Iris pigment epithelial cell (primary cell): ENCODE measurements around the gene HIGD1C.
"Not testable (repeated sequence)": the region's sequence is repeated elsewhere in the genome, so short reads cannot be mapped to it uniquely, and the experiment has no call there.

Source experiments
- DNase-seq: peaks from one replicate; pipeline ENCODE4 v3.0.0-alpha.2; 2011; ENCODE audit warnings: low read depth

Gene HIGD1C

GRCh38 chr12:50984586-50985298, 32.4 kb downstream of the HIGD1C start:
- DNase-seq = peak; percentile 74

DNA sequence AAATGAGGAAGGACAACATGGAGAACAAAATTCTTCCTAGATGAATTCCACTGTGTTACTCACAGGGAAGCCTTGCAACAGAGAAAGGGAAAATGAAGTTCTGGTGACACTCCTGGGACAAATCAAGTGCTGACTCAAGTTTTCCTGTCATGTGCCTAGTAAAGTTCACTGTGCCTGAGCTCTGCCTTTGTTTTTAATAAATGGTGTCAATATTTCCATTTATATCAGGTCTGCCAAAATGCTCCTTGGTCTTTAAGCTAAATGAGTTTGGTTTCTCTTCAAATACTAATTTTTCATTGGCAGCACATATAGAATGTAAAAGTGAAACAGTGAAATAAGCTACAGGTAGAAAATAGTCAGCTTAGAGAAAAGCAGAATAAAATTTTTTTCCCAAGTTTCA, 33.0 kb downstream of the HIGD1C start:
- DNase-seq = peak; percentile 77

GRCh38 chr12:50986966-50987737, 34.8 kb downstream of the HIGD1C start:
- DNase-seq = peak; percentile 77

GRCh38 chr12:50988051-50988450, 35.7 kb downstream of the HIGD1C start:
- peak; percentile 59 for DNase-seq

GRCh38 chr12:50988871-50989270, 36.5 kb downstream of the HIGD1C start:
- no peak for DNase-seq

DNA sequence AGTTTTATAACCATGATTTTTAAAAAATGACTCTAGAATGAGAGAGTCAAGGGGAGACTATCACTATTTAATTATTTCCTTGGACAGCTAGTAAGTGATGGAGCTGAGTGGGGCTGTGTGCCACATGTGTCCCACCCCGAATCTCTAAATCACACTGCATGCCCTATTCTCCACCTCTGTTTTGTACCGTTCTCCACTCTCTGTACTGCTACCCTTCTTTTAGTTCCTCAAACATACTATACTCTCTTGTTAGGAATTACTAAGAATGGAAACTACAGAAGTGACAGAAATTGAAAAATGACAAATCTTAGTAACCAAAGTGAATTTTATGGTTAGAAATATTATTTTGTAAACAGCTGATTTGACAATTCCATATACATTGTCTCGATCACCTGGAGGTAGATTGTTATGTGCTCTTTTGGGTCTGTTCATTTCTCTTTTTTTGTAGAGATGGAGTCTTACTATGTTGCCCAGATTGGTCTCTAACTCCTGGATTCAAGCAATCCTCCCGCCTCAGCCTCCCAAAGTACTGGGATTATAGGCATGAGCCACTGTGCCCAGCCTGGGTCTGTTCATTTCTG, 37.9 kb downstream of the HIGD1C start:
- DNase-seq = no peak

GRCh38 chr12:50990791-50991190, 38.4 kb downstream of the HIGD1C start:
- no peak for DNase-seq

DNA sequence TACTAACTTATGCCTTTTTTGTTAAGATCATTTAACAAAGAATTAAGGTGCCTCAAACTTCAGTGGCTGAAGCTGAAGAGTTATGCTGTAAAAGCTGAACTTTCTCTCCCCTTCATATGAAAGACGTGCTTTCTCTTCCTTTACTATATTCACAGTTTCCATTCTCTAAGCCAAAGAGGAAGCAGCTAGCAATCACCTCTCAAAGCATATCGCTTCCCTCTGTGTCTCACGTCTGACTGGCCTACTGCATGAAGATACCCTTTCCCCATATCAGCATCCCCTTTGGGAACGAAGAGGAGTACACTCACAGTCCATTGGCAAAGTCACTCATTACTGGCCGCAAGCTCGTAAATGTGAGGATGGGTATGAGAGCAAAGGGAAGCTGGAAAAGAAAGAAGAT, 38.9 kb downstream of the HIGD1C start:
- DNase-seq = no peak

DNA sequence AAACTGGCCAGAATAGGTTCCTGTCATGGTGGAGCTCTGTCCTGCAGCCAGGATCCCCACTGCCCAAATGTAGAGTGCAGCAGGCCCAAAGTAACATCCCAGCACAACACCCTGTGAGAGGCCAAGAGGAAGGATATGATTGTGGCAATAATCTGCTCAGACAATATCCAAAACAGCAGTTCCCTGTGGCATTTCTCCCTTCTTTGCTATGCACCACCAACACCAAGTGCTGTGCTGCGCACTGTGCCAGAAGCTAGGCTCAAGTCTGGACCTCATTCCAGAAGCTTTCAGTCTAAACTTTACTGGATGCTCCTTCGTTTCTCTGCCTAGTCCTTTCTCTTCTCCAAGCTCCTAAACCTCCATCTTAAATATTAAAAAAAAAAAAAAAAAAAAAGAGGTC, 40.5 kb downstream of the HIGD1C start:
- peak; percentile 28 for DNase-seq

DNA sequence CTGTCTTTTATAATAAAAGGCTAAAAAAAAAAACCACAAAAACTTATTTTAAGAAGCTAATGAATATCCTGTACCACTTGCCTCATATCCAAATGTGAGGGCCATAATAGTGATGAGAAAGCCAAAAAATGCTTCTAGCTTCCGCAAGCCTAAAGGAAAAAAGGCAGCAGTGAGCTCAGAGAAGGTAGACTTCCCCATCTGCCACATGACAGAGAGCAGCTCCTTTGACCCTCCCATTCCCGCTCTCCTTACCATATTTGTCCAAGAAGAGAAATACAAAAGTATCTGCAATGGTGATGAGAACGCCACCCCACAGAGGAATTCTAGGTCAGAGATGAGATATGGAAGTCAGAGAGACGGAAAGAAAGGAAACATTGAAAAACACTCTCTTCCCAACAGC, 46.7 kb downstream of the HIGD1C start:
- no peak for DNase-seq

DNA sequence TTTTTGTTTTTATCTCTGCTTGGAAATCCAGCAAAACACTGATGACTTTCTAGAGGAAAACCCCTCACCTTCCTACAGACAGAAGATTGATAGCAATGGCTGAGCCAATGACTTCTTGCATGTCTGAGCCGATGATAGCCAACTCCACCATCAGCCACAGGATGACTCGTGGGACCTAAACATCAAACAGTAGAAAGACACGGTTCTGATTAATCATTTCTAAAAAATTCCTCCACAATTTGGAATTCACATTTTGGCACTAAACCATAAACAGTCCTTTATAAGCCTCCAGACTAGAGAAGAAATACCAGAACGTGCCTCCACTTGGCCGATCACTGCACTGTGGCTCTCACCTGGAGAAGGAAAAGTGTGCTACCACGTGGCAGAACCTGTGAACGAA, 47.9 kb downstream of the HIGD1C start:
- peak; percentile 44 for DNase-seq

GRCh38 chr12:51001799-51002198, 49.5 kb downstream of the HIGD1C start:
- DNase-seq = no peak

DNA sequence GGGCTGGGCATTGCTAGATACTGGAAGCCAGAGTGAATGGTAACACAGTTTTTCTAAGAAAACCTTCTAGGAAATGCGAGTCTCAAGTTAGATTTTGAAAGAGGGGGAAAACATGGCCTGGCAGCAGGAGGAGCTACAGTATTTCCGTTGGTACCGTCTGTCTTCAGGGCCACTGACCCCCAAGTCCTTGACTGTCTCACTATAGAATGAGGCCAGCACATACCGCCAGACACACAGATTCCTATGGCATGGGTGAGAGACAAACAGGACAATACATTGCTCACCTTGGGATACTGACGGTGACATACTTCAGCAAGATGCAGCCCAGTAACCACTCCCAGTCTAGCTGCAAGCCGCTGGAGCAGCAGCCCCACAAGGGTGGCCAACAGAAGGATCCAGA, 52.2 kb downstream of the HIGD1C start:
- no peak for DNase-seq

DNA sequence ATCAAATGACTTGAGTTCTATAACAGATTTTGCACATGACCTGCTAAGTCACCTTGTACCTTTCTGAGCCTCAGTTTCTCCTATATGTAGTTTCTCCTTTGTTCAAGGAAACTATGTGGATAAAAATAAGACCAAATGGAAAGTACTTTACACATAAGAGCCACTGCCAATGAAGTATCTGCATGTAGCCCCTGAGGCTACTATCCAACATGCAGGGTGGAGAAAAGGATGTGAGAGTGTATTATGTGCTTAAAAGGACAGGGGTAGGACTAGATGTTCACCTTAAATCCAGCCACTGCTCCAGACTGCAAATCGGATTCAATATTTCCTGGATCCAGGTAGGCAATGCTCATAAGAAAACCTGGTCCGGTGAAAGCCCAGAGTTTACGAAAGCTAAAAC, 52.7 kb downstream of the HIGD1C start:
- no peak for DNase-seq

GRCh38 chr12:51005671-51006070, 53.3 kb downstream of the HIGD1C start:
- no peak for DNase-seq

- no peak for DNase-seq
Observed at GRCh38 chr12:51008329-51009055, 56.1 kb downstream of the HIGD1C start.

DNA sequence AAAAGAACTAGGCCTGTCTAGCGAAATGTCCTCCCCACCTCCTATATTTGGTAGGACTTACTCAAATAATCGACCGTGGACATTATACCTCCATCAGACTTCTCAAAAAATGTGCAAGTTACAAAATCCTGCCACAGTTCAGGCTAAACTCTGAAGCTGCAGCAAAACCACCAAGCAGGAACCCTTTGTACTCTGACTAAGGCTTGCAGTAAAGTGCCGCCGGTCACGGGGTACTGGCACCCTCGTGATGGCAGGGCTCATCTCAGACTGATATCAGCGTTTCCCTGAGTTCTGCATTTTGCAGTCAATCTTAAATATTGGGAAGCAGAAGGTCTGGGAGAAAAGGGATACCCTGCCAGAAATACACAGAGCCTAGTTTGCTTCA, 56.7 kb downstream of the HIGD1C start:
- DNase-seq = peak; percentile 33

- DNase-seq = no peak
Observed at GRCh38 chr12:51011955-51012354, 59.6 kb downstream of the HIGD1C start.

DNA sequence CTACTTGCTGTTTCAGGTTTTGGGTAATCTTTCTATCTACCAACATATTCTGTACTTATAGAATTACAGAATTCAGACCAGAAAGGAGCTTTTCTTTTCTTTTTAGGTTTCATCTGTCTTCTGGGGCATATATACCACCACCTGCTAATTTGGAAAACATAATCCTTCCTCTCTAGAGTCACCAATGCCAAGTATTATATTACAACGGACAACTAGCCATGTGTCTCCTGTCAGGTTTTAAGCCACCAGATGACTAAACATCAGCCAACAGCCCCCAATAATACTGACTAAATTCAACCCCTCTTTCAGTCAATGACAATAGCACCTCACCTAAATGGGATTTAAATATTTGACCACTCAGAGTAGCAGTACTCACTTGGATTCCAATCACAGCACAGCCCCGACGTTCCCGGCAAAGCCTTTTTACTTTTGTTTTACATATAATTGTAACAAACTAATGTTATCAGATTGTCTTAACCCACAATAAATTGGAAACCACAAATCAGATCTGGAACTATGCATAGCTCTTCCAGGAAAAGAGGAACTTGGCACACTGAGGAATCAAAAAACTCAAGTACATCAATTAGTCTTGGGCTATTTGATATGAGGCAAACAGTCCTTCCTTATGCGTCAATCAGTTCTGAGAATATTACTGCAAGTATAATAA, 60.4 kb downstream of the HIGD1C start:
- no peak for DNase-seq

DNA sequence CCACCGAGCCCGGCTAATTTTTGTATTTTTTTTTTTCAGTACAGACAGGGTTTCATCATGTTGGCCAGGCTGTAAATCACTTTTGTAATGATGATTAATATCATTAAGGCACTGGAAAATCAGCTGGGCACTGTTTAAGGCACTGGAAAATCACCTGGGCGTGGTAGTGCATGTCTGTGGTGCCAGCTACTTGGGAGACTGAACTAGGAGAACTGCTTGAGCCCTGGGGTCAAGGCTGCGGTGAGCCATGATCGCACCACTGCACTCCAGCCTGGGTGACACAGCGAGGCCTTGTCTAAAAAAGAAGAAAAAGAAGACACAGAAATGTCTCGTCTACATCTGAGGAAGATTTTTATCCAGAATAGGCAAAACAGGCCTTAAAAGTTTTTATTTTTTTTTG, 61.1 kb downstream of the HIGD1C start:
- no peak for DNase-seq

GRCh38 chr12:51014467-51014866, 62.1 kb downstream of the HIGD1C start:
- not testable (repeated sequence) for DNase-seq

DNA sequence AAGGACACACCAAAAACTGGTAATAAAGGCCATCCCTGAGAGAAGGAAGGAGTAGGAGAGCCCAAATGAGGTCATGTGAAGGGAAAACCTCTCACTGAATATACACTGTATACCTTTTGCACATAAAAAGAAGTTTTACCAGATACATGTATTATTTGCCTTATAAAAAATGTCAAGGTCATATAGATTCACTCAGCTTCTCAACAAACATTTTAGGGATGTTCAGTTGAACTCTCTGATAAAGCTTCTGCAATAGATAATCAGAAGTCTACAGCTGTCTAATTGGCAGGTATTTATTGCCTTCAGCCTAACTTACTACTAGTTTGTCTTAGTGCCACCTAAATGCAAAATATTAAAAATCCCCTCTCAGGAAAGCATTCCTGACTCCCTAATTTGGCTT, 65.1 kb downstream of the HIGD1C start:
- no peak for DNase-seq
